B cell (primary cell): ENCODE data around the gene C19orf47. TPM values are rescaled to one million over a fixed set of nuclear protein-coding genes. Genes with fewer than 3 reads are reported as not detected.

Experiments
- ATAC-seq: fragments of 200-7000 bp; cut with Tn5 transposase; one replicate; pipeline ENCODE4 v1.10.0; 2021; ENCODE audit warnings: low read depth, mild to moderate bottlenecking, moderate number of reproducible peaks, moderate library complexity
- CTCF ChIA-PET: fragments of 350-600 bp; sonication (Branson Sonifier 250); formaldehyde crosslinking; loops from one replicate; lab custom pipeline; 2021; ENCODE audit warnings: antibody characterized with exemption, inconsistent platforms; lab: Charles Lee
- POLR2A ChIA-PET: fragments of 350-600 bp; sonication (Branson Sonifier 250); formaldehyde crosslinking; loops from one replicate; lab custom pipeline; 2021; ENCODE audit warnings: antibody characterized with exemption; lab: Charles Lee
- DNase-seq: peaks from one replicate; pipeline ENCODE4 v3.0.0; 2013
- H2AFZ ChIP-seq: 2 replicates; pipeline ENCODE4 v1.6.1; 2012; ENCODE audit warnings: mild to moderate bottlenecking, low read depth, low read length; ENCODE audit not compliant: insufficient read depth, poor library complexity, severe bottlenecking
- H3K27ac ChIP-seq, 2 donors: 1 replicate in 1 of 2; 2 replicates in 1 of 2; pipeline ENCODE4 v1.5.1; 2012 to 2013; ENCODE audit warnings: low read length in 2 of 2, mild to moderate bottlenecking in 2 of 2, moderate library complexity in 1 of 2
- H3K27me3 ChIP-seq, 4 experiments: fragments of 200-600 bp in 1 of 4; sonication (generic) in 1 of 4; replicated peaks in 1 of 4; 1 replicate in 2 of 4; 2 replicates in 2 of 4; pipeline versions ENCODE4 v1.6.1 to v1.7.0; 2013 to 2016; ENCODE audit warnings: low read length in 3 of 4, mild to moderate bottlenecking in 2 of 4, mixed read lengths in 1 of 4, moderate library complexity in 1 of 4; ENCODE audit not compliant: insufficient read depth in 4 of 4, control insufficient read depth in 3 of 4; ENCODE audit errors: control extremely low read depth in 1 of 4
- H3K36me3 ChIP-seq, 2 experiments: replicated peaks in 1 of 2; 1 replicate in 1 of 2; 2 replicates in 1 of 2; pipeline versions ENCODE4 v1.6.1 to v1.7.1; 2013; ENCODE audit warnings: low read length in 1 of 2; ENCODE audit not compliant: insufficient read depth in 2 of 2, control insufficient read depth in 1 of 2; ENCODE audit errors: control extremely low read depth in 1 of 2, extremely low read depth in 1 of 2
- H3K4me1 ChIP-seq, 2 donors: fragments of 200-600 bp in 1 of 2; sonication (generic) in 1 of 2; 1 replicate in 1 of 2; 2 replicates in 1 of 2; pipeline versions ENCODE4 v1.5.1 to v1.6.1; 2013 to 2017; ENCODE audit warnings: low read length in 2 of 2; ENCODE audit not compliant: control insufficient read depth in 2 of 2, insufficient read depth in 2 of 2
- H3K4me2 ChIP-seq: replicated peaks from 2 replicates; pipeline ENCODE3; 2012; ENCODE audit warnings: mild to moderate bottlenecking, low read depth, low read length; ENCODE audit not compliant: poor library complexity, severe bottlenecking
- H3K4me3 ChIP-seq, 5 experiments: fragments of 200-600 bp in 1 of 5; sonication (generic) in 1 of 5; 1 replicate in 3 of 5; 2 replicates in 2 of 5; pipeline versions ENCODE4 v1.5.1 to v1.7.0; 2011 to 2016; ENCODE audit warnings: low read length in 4 of 5, mild to moderate bottlenecking in 4 of 5, low read depth in 2 of 5, control low read depth in 1 of 5, moderate library complexity in 1 of 5; ENCODE audit not compliant: insufficient read depth in 1 of 5; ENCODE audit errors: control extremely low read depth in 1 of 5, extremely low read depth in 1 of 5
- H3K79me2 ChIP-seq: fragments of 200-600 bp; sonication (generic); one replicate; pipeline ENCODE4 v1.6.0; 2016; ENCODE audit warnings: low read length; ENCODE audit not compliant: control insufficient read depth, insufficient read depth
- H3K9ac ChIP-seq: fragments of 200-600 bp; sonication (generic); 2 replicates; pipeline ENCODE4 v1.6.1; 2017; ENCODE audit warnings: mild to moderate bottlenecking, low read length, moderate library complexity
- H3K9me3 ChIP-seq, 3 donors: one replicate each; pipeline versions ENCODE4 v1.6.1 to v1.7.1; 2013; ENCODE audit warnings: low read length in 2 of 3; ENCODE audit not compliant: control insufficient read depth in 2 of 3, insufficient read depth in 1 of 3; ENCODE audit errors: control extremely low read depth in 1 of 3
- H4K20me1 ChIP-seq: 2 replicates; pipeline ENCODE4 v1.6.0; 2012; ENCODE audit warnings: mild to moderate bottlenecking, low read length; ENCODE audit not compliant: insufficient read depth, control insufficient read depth, poor library complexity, severe bottlenecking
- H3K27ac Mint-ChIP-seq: one replicate; pipeline ENCODE4 v1.8.0; 2021; ENCODE audit warnings: mixed read lengths
- H3K27me3 Mint-ChIP-seq: one replicate; pipeline ENCODE4 v1.8.0; 2021; ENCODE audit warnings: mixed read lengths
- H3K4me1 Mint-ChIP-seq: one replicate; pipeline ENCODE4 v1.8.0; 2021; ENCODE audit warnings: mixed read lengths
- H3K4me3 Mint-ChIP-seq: one replicate; pipeline ENCODE4 v1.8.0; 2021; ENCODE audit warnings: mixed read lengths
- H3K9me3 Mint-ChIP-seq: one replicate; pipeline ENCODE4 v1.8.0; 2022; ENCODE audit warnings: mixed read lengths; ENCODE audit not compliant: insufficient read depth
- CTCF ChIP-seq: fragments of 200-600 bp; IDR thresholded peaks from one replicate; pipeline ENCODE4 v1.8.0; 2022; ENCODE audit warnings: antibody characterized with exemption, mild to moderate bottlenecking
- EZH2 ChIP-seq: IDR thresholded peaks from 2 replicates; pipeline ENCODE4 v1.6.1; 2012; ENCODE audit warnings: borderline replicate concordance, low read depth, mild to moderate bottlenecking, moderate library complexity, low read length; ENCODE audit not compliant: insufficient read depth, poor library complexity, severe bottlenecking
- WGBS: methylation state at CpG from one replicate; pipeline ENCODE4 v1.1.5; 2013; ENCODE audit warnings: missing lambda C conversion rate; ENCODE audit not compliant: insufficient coverage; 5-methylcytosine and 5-hydroxymethylcytosine counted together
- intact Hi-C: fragments of 100-400 bp; cut with micrococcal nuclease; formaldehyde crosslinking; loops from one replicate; pipeline ENCODE4 v1.10.0; 2022
- polyA plus RNA-seq: library from polyadenylated mRNA; depleted of rRNA; stranded (reverse); fragments of >200 nt; gene quantifications from 2 replicates; pipeline ENCODE4 v1.2.3, GENCODE V29; 2012
- total RNA-seq, 2 donors: library from RNA; stranded (reverse); fragments of 120-200 nt in 1 of 2; gene quantifications; 1 replicate in 1 of 2; 2 replicates in 1 of 2; pipeline versions ENCODE4 v1.2.3 to v1.2.4, GENCODE V29; 2013 to 2022

C19orf47 gene
- total and polyA plus RNA-seq, 2 donors (not counting 1 experiment from before 2014, with no cell fraction given): 12.7 to 16.7 TPM

GRCh38 chr19:40367577-40368434, 19.6 kb upstream of the C19orf47 start:
- no peak for DNase-seq
- POLR2A ChIA-PET: no interaction called here
- H3K36me3 ChIP-seq: peaks cover 0 to 27% of the 10 kb centered on the region in 2 experiments
- ATAC-seq: no peak
- peaks cover 0 to 4% (median 0%) of the 10 kb centered on the region in 3 donors for H3K9me3 ChIP-seq
- intact Hi-C loops: no loop called here
- H3K4me2 ChIP-seq: no peak overlapping the region
- TF ChIP-seq CTCF: no peak
- 93% methylated on average over 10 of the region's 16 CpGs for WGBS
- no peaks in the 10 kb centered on the region for H3K27me3 Mint-ChIP-seq
- H3K9ac ChIP-seq: no peak overlapping the region
- peaks cover 9% of the 10 kb centered on the region for H3K4me1 Mint-ChIP-seq
- no peak overlapping the region for H3K4me3 ChIP-seq
- no peak overlapping the region for H3K27ac ChIP-seq
- H3K4me1 ChIP-seq: peaks cover 3 to 4% of the 10 kb centered on the region in 2 donors
- H3K27me3 ChIP-seq: no peaks in the 10 kb centered on the region
- H3K4me3 Mint-ChIP-seq: no peak overlapping the region
- H3K27ac Mint-ChIP-seq: no peak overlapping the region
- H3K79me2 ChIP-seq: no peaks in the 10 kb centered on the region
- CTCF ChIA-PET: no interaction called here
- no peak overlapping the region for H2AFZ ChIP-seq
- H4K20me1 ChIP-seq: no peaks in the 10 kb centered on the region
- no peaks in the 10 kb centered on the region for H3K9me3 Mint-ChIP-seq

GRCh38 chr19:40366697-40367561, 18.7 kb upstream of the C19orf47 start:
- Histone ChIP-seq H3K9me3 (peaks cover 0 to 4% (median 0%) of the 10 kb centered on the region in 3 donors), H3K79me2 (no peaks in the 10 kb centered on the region), H2AFZ (no peak overlapping the region), H3K27me3 (no peaks in the 10 kb centered on the region), H3K36me3 (peaks cover 0 to 26% of the 10 kb centered on the region in 2 experiments), H3K4me3 (no peak overlapping the region), H4K20me1 (no peaks in the 10 kb centered on the region), H3K4me2 (no peak overlapping the region), H3K9ac (no peak overlapping the region), H3K27ac (no peak overlapping the region), H3K4me1 (peaks cover 3 to 4% of the 10 kb centered on the region in 2 donors)
- Mint-ChIP-seq H3K9me3 (no peaks in the 10 kb centered on the region), H3K27me3 (no peaks in the 10 kb centered on the region), H3K4me1 (peaks cover 9% of the 10 kb centered on the region), H3K4me3 (no peak overlapping the region), H3K27ac (no peak overlapping the region)
- ChIA-PET CTCF (no interaction called here), POLR2A (no interaction called here)
- ATAC-seq (no peak), DNase-seq (no peak)
- TF ChIP-seq CTCF: no peak
- TF ChIP-seq EZH2: no peak
- intact Hi-C loops: no loop called here
- WGBS: 94% methylated on average over 21 of the region's 27 CpGs
